DND-41 (cell line): ENCODE data around the gene MAP2K1.
"Not testable (repeated sequence)": the region's sequence is repeated elsewhere in the genome, so short reads cannot be mapped to it uniquely, and the experiment has no call there.

Experiments used
- ATAC-seq: fragments of 200-7000 bp; cut with Tn5 transposase; 3 replicates; pipeline ENCODE4 v1.9.1; 2021; ENCODE audit warnings: low read depth; ENCODE audit not compliant: insufficient read depth
- DNase-seq: peaks from one replicate; pipeline ENCODE4 v3.0.0-alpha.2; 2020
- H2AFZ ChIP-seq: 2 replicates; pipeline ENCODE4 v1.6.0; 2012; ENCODE audit warnings: low read depth, low read length
- H3K27ac ChIP-seq: 2 replicates; pipeline ENCODE4 v1.5.1; 2012; ENCODE audit warnings: low read length, inconsistent platforms
- H3K27me3 ChIP-seq: fragments of 200-600 bp; sonication (generic); 2 replicates; pipeline ENCODE4 v1.6.0; 2012; ENCODE audit warnings: low read length, mild to moderate bottlenecking, inconsistent platforms; ENCODE audit not compliant: insufficient read depth, poor library complexity
- H3K36me3 ChIP-seq: 2 replicates; pipeline ENCODE4 v1.5.1; 2012; ENCODE audit warnings: low read length, inconsistent platforms; ENCODE audit not compliant: insufficient read depth
- H3K4me1 ChIP-seq: 2 replicates; pipeline ENCODE4 v1.5.1; 2012; ENCODE audit warnings: mild to moderate bottlenecking, low read length; ENCODE audit not compliant: insufficient read depth
- H3K4me2 ChIP-seq: 2 replicates; pipeline ENCODE4 v1.6.0; 2012; ENCODE audit warnings: mild to moderate bottlenecking, moderate library complexity, low read length, inconsistent platforms; ENCODE audit not compliant: insufficient read depth
- H3K4me3 ChIP-seq, 2 experiments: fragments of 200-600 bp in 1 of 2; shearing (Covaris generic) in 1 of 2; 2 replicates each; pipeline ENCODE4 v1.5.1; 2012 to 2016; ENCODE audit warnings: inconsistent platforms in 2 of 2, low read length in 2 of 2, mild to moderate bottlenecking in 2 of 2, low read depth in 1 of 2, moderate library complexity in 1 of 2
- H3K79me2 ChIP-seq: 2 replicates; pipeline ENCODE4 v1.6.0; 2012; ENCODE audit warnings: low read length, inconsistent platforms; ENCODE audit not compliant: insufficient read depth
- H3K9ac ChIP-seq: 2 replicates; pipeline ENCODE4 v1.6.0; 2012; ENCODE audit warnings: low read depth, mild to moderate bottlenecking, inconsistent platforms, low read length, moderate library complexity
- H3K9me3 ChIP-seq: 2 replicates; pipeline ENCODE4 v1.5.1; 2012; ENCODE audit warnings: low read length, moderate library complexity, mild to moderate bottlenecking, inconsistent platforms; ENCODE audit not compliant: insufficient read depth, severe bottlenecking
- H4K20me1 ChIP-seq: 2 replicates; pipeline ENCODE4 v1.6.0; 2012; ENCODE audit warnings: low read length; ENCODE audit not compliant: insufficient read depth
- CTCF ChIP-seq: IDR thresholded peaks from 2 replicates; pipeline ENCODE4 v1.5.1; 2012; ENCODE audit warnings: borderline replicate concordance, low read length, moderate library complexity, mild to moderate bottlenecking; ENCODE audit not compliant: poor library complexity, severe bottlenecking; ENCODE audit errors: extremely low read depth
- EZH2 ChIP-seq: IDR thresholded peaks from 3 replicates; pipeline ENCODE4 v1.6.1; 2012; ENCODE audit warnings: borderline replicate concordance, low read depth, mild to moderate bottlenecking, moderate library complexity, low read length, inconsistent platforms; ENCODE audit not compliant: severe bottlenecking

Gene MAP2K1

GRCh38 chr15:66386204-66387123, at the start of gene MAP2K1:
Gene MAP2K1, plus strand, starts transcription at chr15:66386912. Its CDS starts 436 bp downstream, at chr15:66387348.
- H3K27me3 ChIP-seq: no peaks in the 10 kb centered on the region
- H3K4me3 ChIP-seq: peak within 1 kb of the TSS; percentile 64 to 66
- peak within 1 kb of the TSS; percentile 88 for H3K27ac ChIP-seq
- H3K9ac ChIP-seq: peak within 1 kb of the TSS; percentile 85
- DNase-seq (peak; percentile 97), ATAC-seq (peak; percentile 83)
- peaks cover 18% of the 10 kb centered on the region; the same call in 1 of the 2 replicates for H3K36me3 ChIP-seq
- H3K79me2 ChIP-seq: peaks cover 76% of the 10 kb centered on the region
- H4K20me1 ChIP-seq: peaks cover 27% of the 10 kb centered on the region
- H3K4me2 ChIP-seq: peak within 1 kb of the TSS; percentile 68
- H3K4me1 ChIP-seq: peaks cover 53% of the 10 kb centered on the region
- H2AFZ ChIP-seq: peak within 1 kb of the TSS; percentile 83
- peak; percentile 75 for TF ChIP-seq CTCF
- TF ChIP-seq EZH2: no peak
- no peaks in the 10 kb centered on the region for H3K9me3 ChIP-seq

- not testable (repeated sequence) for H3K27me3 ChIP-seq, H3K4me1 ChIP-seq, H3K9ac ChIP-seq, H3K9me3 ChIP-seq, H2AFZ ChIP-seq, H3K4me3 ChIP-seq, ATAC-seq, H3K4me2 ChIP-seq, DNase-seq, H3K27ac ChIP-seq, H4K20me1 ChIP-seq
- Histone ChIP-seq H3K36me3 (peaks cover 71% of the 10 kb centered on the region), H3K79me2 (peaks cover 29% of the 10 kb centered on the region; the same call in 1 of the 2 replicates)
Observed at GRCh38 chr15:66348530-66348929, 38.2 kb upstream of the MAP2K1 start.

GRCh38 chr15:66356077-66356358, 30.7 kb upstream of the MAP2K1 start:
- Histone ChIP-seq H3K4me1 (peaks cover 24% of the 10 kb centered on the region), H2AFZ (peak overlapping the region; percentile 77), H4K20me1 (no peaks in the 10 kb centered on the region), H3K36me3 (peaks cover 18% of the 10 kb centered on the region), H3K9ac (peak overlapping the region; percentile 73), H3K27me3 (no peaks in the 10 kb centered on the region), H3K79me2 (peaks cover 41% of the 10 kb centered on the region), H3K4me2 (peak overlapping the region; percentile 67), H3K4me3 (peak overlapping the region; percentile 38 to 65), H3K9me3 (no peaks in the 10 kb centered on the region), H3K27ac (peak overlapping the region; percentile 84)
- DNase-seq (no peak), ATAC-seq (no peak)
- TF ChIP-seq EZH2 (no peak), CTCF (no peak)

- Histone ChIP-seq H4K20me1 (no peaks in the 10 kb centered on the region), H3K4me2 (peak within 1 kb of the TSS; percentile 67), H3K79me2 (peaks cover 41% of the 10 kb centered on the region), H3K9me3 (no peaks in the 10 kb centered on the region), H3K4me1 (peaks cover 24% of the 10 kb centered on the region), H3K27ac (peak within 1 kb of the TSS; percentile 84), H3K36me3 (peaks cover 12% of the 10 kb centered on the region), H3K27me3 (no peaks in the 10 kb centered on the region), H2AFZ (peak within 1 kb of the TSS; percentile 77), H3K4me3 (peak within 1 kb of the TSS; percentile 38 to 65), H3K9ac (peak within 1 kb of the TSS; percentile 73)
- ATAC-seq (peak; percentile 96), DNase-seq (peak; percentile 96)
- TF ChIP-seq EZH2 (no peak), CTCF (no peak)
Observed at GRCh38 chr15:66356359-66357236, 30.1 kb upstream of the MAP2K1 start, which contains the start of gene TIPIN. Gene TIPIN, minus strand, starts transcription at chr15:66356685. Its CDS starts 3,738 bp downstream, at chr15:66352947.
